Neural cell (in vitro differentiated cells): ENCODE data around the gene ITFG1.

Experiments
- CTCF ChIP-seq: fragments of 450-650 bp; IDR thresholded peaks from 2 replicates; pipeline ENCODE4 v1.5.1; 2014; ENCODE audit warnings: antibody characterized with exemption, mild to moderate bottlenecking, moderate library complexity; ENCODE audit not compliant: poor library complexity, severe bottlenecking
- EP300 ChIP-seq: fragments of 450-650 bp; conservative IDR thresholded peaks from 2 replicates; pipeline ENCODE4 v1.6.1; 2014; ENCODE audit warnings: antibody characterized with exemption, mild to moderate bottlenecking, moderate library complexity; ENCODE audit not compliant: poor library complexity, severe bottlenecking
- EZH2 ChIP-seq: fragments of 200-600, 300-800 bp; shearing (Covaris generic), sonication (generic); IDR thresholded peaks from 2 replicates; pipeline ENCODE4 v1.6.1; 2014; ENCODE audit warnings: antibody characterized with exemption, low read length, borderline replicate concordance, mild to moderate bottlenecking; ENCODE audit not compliant: insufficient read depth, poor library complexity, severe bottlenecking
- POLR2AphosphoS5 ChIP-seq: IDR thresholded peaks from 2 replicates; pipeline ENCODE4 v1.6.1; 2012
- RAD21 ChIP-seq: fragments of 450-650 bp; conservative IDR thresholded peaks from 2 replicates; pipeline ENCODE4 v1.6.1; 2014; ENCODE audit warnings: antibody characterized with exemption, mild to moderate bottlenecking, moderate library complexity
- SMC3 ChIP-seq: fragments of 450-650 bp; conservative IDR thresholded peaks from 2 replicates; pipeline ENCODE4 v1.6.1; 2014; ENCODE audit warnings: antibody characterized with exemption, mild to moderate bottlenecking, moderate library complexity; ENCODE audit not compliant: poor library complexity
- TAF1 ChIP-seq: IDR thresholded peaks from 2 replicates; pipeline ENCODE4 v1.6.1; 2012; ENCODE audit warnings: low read depth
- TF ChIP-seq, protein P1 (sequence below): IDR thresholded peaks from 2 replicates; pipeline ENCODE4 v1.6.1; 2012; ENCODE audit warnings: borderline replicate concordance

- TF ChIP-seq CTCF, result no peak
- TF ChIP-seq TAF1, result no peak
- TF ChIP-seq, protein P1, sequence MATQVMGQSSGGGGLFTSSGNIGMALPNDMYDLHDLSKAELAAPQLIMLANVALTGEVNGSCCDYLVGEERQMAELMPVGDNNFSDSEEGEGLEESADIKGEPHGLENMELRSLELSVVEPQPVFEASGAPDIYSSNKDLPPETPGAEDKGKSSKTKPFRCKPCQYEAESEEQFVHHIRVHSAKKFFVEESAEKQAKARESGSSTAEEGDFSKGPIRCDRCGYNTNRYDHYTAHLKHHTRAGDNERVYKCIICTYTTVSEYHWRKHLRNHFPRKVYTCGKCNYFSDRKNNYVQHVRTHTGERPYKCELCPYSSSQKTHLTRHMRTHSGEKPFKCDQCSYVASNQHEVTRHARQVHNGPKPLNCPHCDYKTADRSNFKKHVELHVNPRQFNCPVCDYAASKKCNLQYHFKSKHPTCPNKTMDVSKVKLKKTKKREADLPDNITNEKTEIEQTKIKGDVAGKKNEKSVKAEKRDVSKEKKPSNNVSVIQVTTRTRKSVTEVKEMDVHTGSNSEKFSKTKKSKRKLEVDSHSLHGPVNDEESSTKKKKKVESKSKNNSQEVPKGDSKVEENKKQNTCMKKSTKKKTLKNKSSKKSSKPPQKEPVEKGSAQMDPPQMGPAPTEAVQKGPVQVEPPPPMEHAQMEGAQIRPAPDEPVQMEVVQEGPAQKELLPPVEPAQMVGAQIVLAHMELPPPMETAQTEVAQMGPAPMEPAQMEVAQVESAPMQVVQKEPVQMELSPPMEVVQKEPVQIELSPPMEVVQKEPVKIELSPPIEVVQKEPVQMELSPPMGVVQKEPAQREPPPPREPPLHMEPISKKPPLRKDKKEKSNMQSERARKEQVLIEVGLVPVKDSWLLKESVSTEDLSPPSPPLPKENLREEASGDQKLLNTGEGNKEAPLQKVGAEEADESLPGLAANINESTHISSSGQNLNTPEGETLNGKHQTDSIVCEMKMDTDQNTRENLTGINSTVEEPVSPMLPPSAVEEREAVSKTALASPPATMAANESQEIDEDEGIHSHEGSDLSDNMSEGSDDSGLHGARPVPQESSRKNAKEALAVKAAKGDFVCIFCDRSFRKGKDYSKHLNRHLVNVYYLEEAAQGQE, result no peak
- TF ChIP-seq EP300, result no peak
- TF ChIP-seq POLR2AphosphoS5, result no peak
- no peak for TF ChIP-seq RAD21
- no peak for TF ChIP-seq SMC3
- no peak for TF ChIP-seq EZH2
Measured at GRCh38 chr16:47162670-47163420, 298.0 kb downstream of the ITFG1 start.
